Activated T-helper 1 cell treated with anti-CD3 and anti-CD28 coated beads, Interleukin-12 subunit alpha, Interleukin-12 subunit beta, Interleukin-2, Interleukin-4 antibody, amounts not matched to agents 30 ng/mL and 10 ng/mL and 1 ng/mL, durations not matched to agents 14 hours and 24 hours and 36 hours (primary cell): ENCODE data around the gene C8B. TPM values are rescaled to one million over a fixed set of nuclear protein-coding genes. Genes with fewer than 3 reads are reported as not detected.

Source experiments
- DNase-seq: peaks from one replicate; pipeline ENCODE4 v3.0.0; 2021; ENCODE audit warnings: low spot score
- H3K27ac Mint-ChIP-seq: one replicate; pipeline ENCODE4 v1.8.0; 2021; ENCODE audit warnings: mild to moderate bottlenecking, mixed read lengths
- H3K27me3 Mint-ChIP-seq: one replicate; pipeline ENCODE4 v1.8.0; 2022; ENCODE audit warnings: mild to moderate bottlenecking, moderate library complexity, mixed read lengths; ENCODE audit not compliant: insufficient read depth
- H3K36me3 Mint-ChIP-seq: one replicate; pipeline ENCODE4 v1.8.0; 2021; ENCODE audit warnings: low read depth, mixed read lengths
- H3K4me1 Mint-ChIP-seq: one replicate; pipeline ENCODE4 v1.8.0; 2021; ENCODE audit warnings: low read depth, mixed read lengths
- H3K4me3 Mint-ChIP-seq: one replicate; pipeline ENCODE4 v1.8.0; 2021; ENCODE audit warnings: mild to moderate bottlenecking, moderate library complexity, mixed read lengths
- H3K9me3 Mint-ChIP-seq: one replicate; pipeline ENCODE4 v1.8.0; 2021; ENCODE audit warnings: mixed read lengths
- intact Hi-C: fragments of 100-400 bp; cut with micrococcal nuclease; formaldehyde crosslinking; loops from one replicate; pipeline ENCODE4 v1.15.1; 2024
- total RNA-seq: library from RNA; stranded (reverse); gene quantifications from 2 replicates; pipeline ENCODE4 v1.2.3, GENCODE V29; 2022

C8B gene
- total RNA-seq, 1 donor from 2014 or later: not detected

GRCh38 chr1:56938646-56939045 is 27.2 kb downstream of the C8B start:
- Mint-ChIP-seq H3K27ac (no peak overlapping the region), H3K36me3 (no peaks in the 10 kb centered on the region), H3K4me1 (no peaks in the 10 kb centered on the region), H3K4me3 (no peak overlapping the region), H3K9me3 (no peaks in the 10 kb centered on the region), H3K27me3 (no peaks in the 10 kb centered on the region)
- DNase-seq: no peak
- intact Hi-C loops: no loop called here

DNA sequence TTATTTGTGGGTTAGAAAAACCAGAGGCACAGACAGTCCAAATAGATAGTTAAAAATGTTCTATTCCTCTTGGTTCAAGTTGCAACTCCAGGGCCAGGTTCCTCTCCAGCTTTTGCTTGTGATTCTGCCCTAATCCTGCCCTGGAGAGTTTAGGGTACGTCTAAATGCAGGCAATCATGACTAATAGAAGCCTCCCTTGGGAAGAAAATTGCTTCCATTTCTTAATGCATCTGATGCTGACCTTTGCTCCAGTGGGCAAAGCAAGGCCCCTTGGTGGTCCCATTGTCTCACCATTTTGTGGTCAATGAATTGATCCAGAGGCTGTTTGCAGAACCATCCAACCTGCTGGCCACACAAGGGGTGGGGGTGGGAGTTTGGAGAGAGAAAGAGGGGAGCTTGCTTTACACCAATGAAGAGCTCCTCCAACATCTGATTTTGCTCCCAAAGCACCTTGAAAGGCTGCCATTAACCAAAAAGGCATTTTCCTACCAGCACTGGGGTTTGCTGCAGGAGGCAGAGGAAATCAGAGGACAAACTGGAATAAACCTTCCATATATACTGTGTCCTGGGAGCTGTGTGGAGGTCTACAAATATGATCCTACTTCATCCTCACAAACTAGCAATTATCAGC is 31.3 kb downstream of the C8B start:
- Mint-ChIP-seq H3K27ac (no peak overlapping the region), H3K36me3 (no peaks in the 10 kb centered on the region), H3K27me3 (no peaks in the 10 kb centered on the region), H3K9me3 (no peaks in the 10 kb centered on the region), H3K4me1 (no peaks in the 10 kb centered on the region), H3K4me3 (no peak overlapping the region)
- intact Hi-C loops: no loop called here
- no peak for DNase-seq

DNA sequence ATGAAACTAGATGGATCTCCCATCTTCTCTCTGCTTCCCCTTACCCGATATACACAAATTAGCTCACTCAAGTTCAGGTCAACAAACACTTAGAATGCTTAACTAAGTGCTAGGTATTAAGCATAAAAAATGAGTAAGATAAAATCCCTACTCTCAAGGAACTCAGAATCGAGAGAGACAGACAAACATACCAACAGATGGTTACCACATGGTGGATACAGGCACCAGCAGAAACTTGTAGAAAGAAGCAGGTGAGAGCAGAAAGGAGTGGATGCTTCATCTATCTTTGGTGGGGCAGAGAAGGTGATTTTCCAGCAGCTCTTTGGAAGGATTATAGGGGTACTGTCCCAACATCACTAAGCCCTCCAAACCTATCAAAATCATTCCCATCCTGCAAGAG is 32.2 kb downstream of the C8B start:
- intact Hi-C loops: no loop called here
- Mint-ChIP-seq H3K4me1 (no peaks in the 10 kb centered on the region), H3K9me3 (no peaks in the 10 kb centered on the region)

GRCh38 chr1:56933161-56933560 is 32.7 kb downstream of the C8B start:
- Mint-ChIP-seq H3K4me1 (no peaks in the 10 kb centered on the region), H3K27ac (no peak overlapping the region), H3K27me3 (no peaks in the 10 kb centered on the region), H3K36me3 (no peaks in the 10 kb centered on the region), H3K4me3 (no peak overlapping the region), H3K9me3 (no peaks in the 10 kb centered on the region)
- DNase-seq: no peak
- intact Hi-C loops: no loop called here

More for the DNA sequence above, 32.2 kb downstream of the C8B start:
- H3K27me3 Mint-ChIP-seq: no peaks in the 10 kb centered on the region
- no peak overlapping the region for H3K27ac Mint-ChIP-seq
- no peaks in the 10 kb centered on the region for H3K36me3 Mint-ChIP-seq
- no peak for DNase-seq
- no peak overlapping the region for H3K4me3 Mint-ChIP-seq

GRCh38 chr1:56931686-56932085 is 34.1 kb downstream of the C8B start:
- Mint-ChIP-seq H3K9me3 (no peaks in the 10 kb centered on the region), H3K27ac (no peak overlapping the region), H3K4me1 (no peaks in the 10 kb centered on the region), H3K4me3 (no peak overlapping the region), H3K27me3 (no peaks in the 10 kb centered on the region), H3K36me3 (no peaks in the 10 kb centered on the region)
- intact Hi-C loops: no loop called here
- DNase-seq: no peak

DNA sequence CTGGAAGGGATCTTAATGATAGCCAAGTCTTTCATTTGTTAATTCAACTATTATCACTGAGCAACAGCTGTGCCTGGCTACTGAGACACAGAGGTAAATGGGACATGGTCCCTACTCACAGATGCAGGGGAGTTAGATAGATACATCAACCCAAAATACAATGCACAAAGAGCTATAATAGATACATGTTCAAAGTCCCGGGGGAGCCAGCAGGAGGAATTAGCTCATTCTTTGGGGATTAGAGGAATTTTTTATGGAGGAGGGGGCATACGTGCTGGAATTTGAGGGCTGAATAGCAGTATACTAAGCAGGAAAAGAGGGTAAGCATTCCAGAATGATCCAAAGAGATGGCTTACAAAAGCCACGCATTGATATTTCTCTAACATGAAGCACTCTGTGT is 34.6 kb downstream of the C8B start:
- Mint-ChIP-seq H3K27me3 (no peaks in the 10 kb centered on the region), H3K9me3 (no peaks in the 10 kb centered on the region), H3K4me1 (no peaks in the 10 kb centered on the region), H3K27ac (no peak overlapping the region), H3K36me3 (no peaks in the 10 kb centered on the region), H3K4me3 (no peak overlapping the region)
- no peak for DNase-seq
- intact Hi-C loops: no loop called here

DNA sequence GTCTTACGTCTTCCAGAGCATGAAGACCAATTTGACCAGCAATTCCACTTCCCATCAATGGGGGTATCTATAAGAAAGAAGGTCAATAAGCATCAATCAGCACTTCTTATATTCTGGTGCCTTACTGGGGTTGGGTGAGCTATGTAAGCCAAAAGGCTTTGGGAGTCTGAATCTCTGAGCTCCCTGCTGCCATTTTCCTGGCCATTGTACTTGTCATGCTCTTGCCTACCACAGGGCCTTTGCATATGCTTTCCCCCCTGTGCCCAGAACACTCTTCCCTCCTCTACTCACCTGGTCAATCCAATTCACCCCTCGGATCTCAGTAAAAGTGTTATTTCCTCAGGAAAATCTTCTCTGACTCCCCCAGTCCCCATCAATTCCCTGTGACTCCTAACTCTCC is 36.3 kb downstream of the C8B start:
- no peaks in the 10 kb centered on the region for H3K9me3 Mint-ChIP-seq
- DNase-seq: no peak
- no peak overlapping the region for H3K4me3 Mint-ChIP-seq
- intact Hi-C loops: no loop called here
- no peaks in the 10 kb centered on the region for H3K4me1 Mint-ChIP-seq
- H3K27me3 Mint-ChIP-seq: no peaks in the 10 kb centered on the region
- H3K36me3 Mint-ChIP-seq: no peaks in the 10 kb centered on the region
- no peak overlapping the region for H3K27ac Mint-ChIP-seq

- Mint-ChIP-seq H3K4me1 (no peaks in the 10 kb centered on the region), H3K4me3 (no peak overlapping the region), H3K27me3 (no peaks in the 10 kb centered on the region), H3K9me3 (no peaks in the 10 kb centered on the region), H3K27ac (no peak overlapping the region), H3K36me3 (no peaks in the 10 kb centered on the region)
- intact Hi-C loops: no loop called here
- no peak for DNase-seq
These were observed 37.8 kb downstream of the C8B start for GRCh38 chr1:56927986-56928385.

DNA sequence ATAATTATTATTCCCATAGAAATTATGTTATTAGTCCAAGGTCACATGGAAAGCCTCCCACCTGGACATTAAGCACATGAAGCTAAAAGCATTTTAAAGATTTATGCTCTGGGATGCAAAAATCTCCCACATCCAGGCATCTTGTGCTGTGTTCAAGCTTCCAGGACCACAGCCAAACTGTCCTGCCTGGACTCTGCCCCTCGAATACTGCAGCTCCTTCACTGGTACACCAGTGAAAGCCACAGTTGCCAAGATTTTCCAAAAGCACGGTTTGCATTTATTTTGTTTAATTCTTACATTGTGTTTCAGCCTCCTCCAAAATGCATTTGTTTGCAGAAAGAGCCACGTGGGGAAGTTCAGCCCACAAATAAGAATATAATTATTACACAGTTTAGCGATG is 38.6 kb downstream of the C8B start:
- intact Hi-C loops: no loop called here

DNA sequence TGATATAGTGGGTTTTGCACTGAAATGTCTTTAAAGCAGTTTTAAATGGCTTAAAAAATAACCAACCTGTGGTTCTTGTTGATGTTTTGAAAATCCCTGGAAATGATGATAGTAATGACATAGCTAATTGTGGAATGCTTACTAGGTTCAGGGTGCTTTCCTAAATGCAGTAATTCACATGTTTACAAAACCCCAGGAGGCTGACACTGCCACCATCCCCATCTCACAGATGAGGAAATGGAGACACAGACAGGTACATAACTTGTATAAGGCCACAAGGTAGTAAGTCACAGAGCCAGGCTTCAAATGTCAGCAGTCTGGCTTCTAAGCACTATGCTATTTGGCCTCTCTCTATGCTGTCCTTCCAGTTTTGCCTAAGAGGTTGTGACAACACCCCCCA is 40.6 kb downstream of the C8B start:
- H3K9me3 Mint-ChIP-seq: no peaks in the 10 kb centered on the region
- no peak for DNase-seq
- intact Hi-C loops: no loop called here
- no peaks in the 10 kb centered on the region for H3K27me3 Mint-ChIP-seq
- H3K4me3 Mint-ChIP-seq: no peak overlapping the region
- H3K27ac Mint-ChIP-seq: no peak overlapping the region
- H3K4me1 Mint-ChIP-seq: no peaks in the 10 kb centered on the region
- no peaks in the 10 kb centered on the region for H3K36me3 Mint-ChIP-seq

More for the DNA sequence above, 38.6 kb downstream of the C8B start:
- no peak overlapping the region for H3K27ac Mint-ChIP-seq
- H3K9me3 Mint-ChIP-seq: no peaks in the 10 kb centered on the region
- no peaks in the 10 kb centered on the region for H3K4me1 Mint-ChIP-seq
- H3K36me3 Mint-ChIP-seq: no peaks in the 10 kb centered on the region
- no peak overlapping the region for H3K4me3 Mint-ChIP-seq
- no peaks in the 10 kb centered on the region for H3K27me3 Mint-ChIP-seq
- DNase-seq: no peak

- Mint-ChIP-seq H3K36me3 (no peaks in the 10 kb centered on the region), H3K27ac (no peak overlapping the region), H3K4me1 (no peaks in the 10 kb centered on the region), H3K4me3 (no peak overlapping the region), H3K9me3 (no peaks in the 10 kb centered on the region), H3K27me3 (no peaks in the 10 kb centered on the region)
- no peak for DNase-seq
- intact Hi-C loops: no loop called here
These were observed 41.7 kb downstream of the C8B start for GRCh38 chr1:56924116-56924515.

DNA sequence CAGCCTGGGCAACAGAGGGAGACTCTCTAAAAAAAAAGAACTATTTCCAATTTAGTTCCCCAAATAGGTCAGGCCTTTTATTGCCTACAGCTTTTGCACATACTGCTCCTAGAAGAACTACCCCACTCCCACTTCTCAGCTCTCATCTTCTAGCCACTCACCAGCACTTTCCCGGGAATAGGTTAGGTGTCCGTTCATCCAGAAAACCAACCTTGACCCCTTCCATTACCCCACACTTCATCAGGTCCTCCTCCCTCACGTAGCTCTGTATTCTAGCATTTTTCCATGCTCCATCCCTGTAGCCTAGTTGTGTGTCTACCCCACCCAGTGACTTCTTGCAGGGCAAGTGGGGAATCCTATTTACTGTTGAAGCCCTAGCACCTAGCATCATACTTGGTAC is 42.6 kb downstream of the C8B start:
- Mint-ChIP-seq H3K4me1 (no peaks in the 10 kb centered on the region), H3K36me3 (no peaks in the 10 kb centered on the region), H3K4me3 (no peak overlapping the region), H3K27me3 (no peaks in the 10 kb centered on the region), H3K9me3 (no peaks in the 10 kb centered on the region), H3K27ac (no peak overlapping the region)
- intact Hi-C loops: no loop called here
- DNase-seq: no peak

- Mint-ChIP-seq H3K9me3 (no peaks in the 10 kb centered on the region), H3K36me3 (no peaks in the 10 kb centered on the region), H3K27me3 (no peaks in the 10 kb centered on the region), H3K4me1 (no peaks in the 10 kb centered on the region), H3K4me3 (no peak overlapping the region), H3K27ac (no peak overlapping the region)
- intact Hi-C loops: no loop called here
- no peak for DNase-seq
These were observed 43.3 kb downstream of the C8B start for GRCh38 chr1:56922507-56922906.

DNA sequence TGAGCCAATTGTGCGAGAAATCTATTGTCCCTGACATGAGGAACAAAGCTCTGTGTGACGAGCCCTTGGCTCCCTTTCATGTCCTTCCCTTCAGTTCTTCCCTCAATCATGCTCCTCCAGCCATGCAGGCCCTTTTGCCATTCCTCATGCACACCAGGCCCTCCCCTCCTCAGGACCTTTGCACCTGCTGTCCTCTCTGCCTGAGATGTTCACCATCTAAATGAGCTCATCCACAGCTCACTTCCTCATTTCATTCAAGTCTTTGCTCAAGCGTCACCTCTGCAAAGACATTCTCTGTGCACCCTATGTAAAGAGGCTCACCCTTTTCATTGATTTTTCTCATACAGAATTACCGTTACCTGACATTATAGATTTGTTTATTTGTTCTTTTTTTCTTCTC is 43.7 kb downstream of the C8B start:
- Mint-ChIP-seq H3K9me3 (no peaks in the 10 kb centered on the region), H3K27me3 (no peaks in the 10 kb centered on the region), H3K36me3 (no peaks in the 10 kb centered on the region), H3K4me3 (no peak overlapping the region), H3K4me1 (no peaks in the 10 kb centered on the region), H3K27ac (no peak overlapping the region)
- intact Hi-C loops: no loop called here
- no peak for DNase-seq
